GM11168 (cell line): ENCODE data around the gene SDCBP2.

Source experiments
- in situ Hi-C: fragments of 300-500 bp; cut with MboI; formaldehyde crosslinking; loops from one replicate; pipeline ENCODE4 v1.12.0; 2022; ENCODE audit warnings: low sequenced_read_pairs; ENCODE audit not compliant: unreplicated experiment

Gene SDCBP2

DNA sequence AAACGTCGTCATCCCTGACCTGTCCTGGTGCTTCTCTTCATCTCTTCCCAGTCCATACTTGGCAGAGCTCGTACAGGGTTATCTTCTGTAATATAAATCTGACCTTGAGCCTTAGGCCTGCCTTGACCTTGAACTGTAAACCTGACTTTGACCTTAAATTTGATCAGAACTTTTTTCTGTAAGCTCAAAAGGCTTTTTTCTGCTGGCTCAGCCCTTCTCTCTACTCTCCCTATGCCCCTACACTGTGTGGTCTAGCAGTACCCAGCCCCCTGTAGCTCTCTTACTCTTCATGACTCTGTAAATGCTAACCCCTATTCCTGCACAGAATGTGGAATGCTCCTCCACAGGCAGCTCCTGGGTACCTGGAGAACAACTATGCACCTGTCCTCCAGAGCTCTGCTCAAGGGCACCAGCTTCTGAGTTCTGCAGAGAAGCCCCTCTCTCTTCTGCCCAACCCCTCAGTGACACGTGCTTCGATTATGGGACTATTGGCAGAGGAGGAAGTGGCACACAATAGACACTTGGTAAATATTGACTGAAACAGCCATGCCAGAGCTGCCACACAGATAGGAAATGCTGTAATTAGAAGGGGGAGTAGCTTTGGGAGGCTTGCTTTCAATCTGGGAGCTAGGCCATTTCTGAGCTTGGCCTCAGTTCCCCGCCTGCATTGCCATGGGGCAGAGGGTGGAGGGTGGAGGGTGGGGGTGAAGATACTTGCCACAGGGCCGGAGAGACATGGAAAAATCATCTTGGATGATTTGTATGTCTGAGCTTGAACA lies 47.5 kb downstream of the SDCBP2 start:
- in situ Hi-C loops = no loop called here

DNA sequence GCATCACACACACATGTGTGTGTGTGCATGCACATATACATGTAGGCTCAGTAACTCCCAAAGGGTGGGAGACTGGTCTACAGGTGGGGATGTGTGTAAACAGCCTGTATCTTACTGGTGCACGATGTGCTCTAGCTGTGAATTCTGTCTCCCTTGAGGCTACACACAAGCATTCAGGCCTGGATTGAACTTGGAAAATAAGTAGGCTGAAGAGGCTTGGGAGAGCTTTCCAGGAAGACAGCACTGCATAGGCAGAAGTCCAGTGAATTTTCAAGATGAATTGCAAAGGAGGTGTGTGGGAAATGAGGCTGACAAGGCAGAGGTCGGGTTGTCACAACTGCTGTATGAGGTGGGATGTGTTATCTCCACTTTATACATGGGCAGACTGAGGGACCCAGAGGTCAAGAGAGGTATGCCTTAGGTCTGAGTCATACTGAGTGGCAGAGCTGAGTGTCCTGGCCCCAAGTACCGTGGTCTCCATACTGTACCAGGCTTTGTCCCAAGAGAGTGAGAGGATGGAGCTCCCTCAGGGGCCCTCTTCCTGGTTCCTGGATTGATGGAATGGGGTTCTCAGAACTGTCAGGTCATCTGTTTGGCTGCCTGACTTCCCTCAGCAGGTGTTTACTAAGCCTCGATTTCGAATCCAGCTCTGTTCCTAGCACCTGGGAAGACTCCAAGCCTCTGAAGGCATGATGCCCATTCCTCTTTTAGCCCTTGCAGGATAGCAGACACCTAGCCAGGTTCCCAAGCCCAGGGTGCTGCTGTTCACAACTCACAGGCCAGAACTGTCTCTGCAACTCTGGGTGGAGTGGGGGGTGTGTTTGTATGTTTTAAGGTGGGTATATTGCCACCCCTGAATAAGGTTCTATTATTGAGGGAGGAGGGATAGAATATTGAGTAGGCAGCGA lies 48.5 kb downstream of the SDCBP2 start:
- in situ Hi-C loops = no loop called here

DNA sequence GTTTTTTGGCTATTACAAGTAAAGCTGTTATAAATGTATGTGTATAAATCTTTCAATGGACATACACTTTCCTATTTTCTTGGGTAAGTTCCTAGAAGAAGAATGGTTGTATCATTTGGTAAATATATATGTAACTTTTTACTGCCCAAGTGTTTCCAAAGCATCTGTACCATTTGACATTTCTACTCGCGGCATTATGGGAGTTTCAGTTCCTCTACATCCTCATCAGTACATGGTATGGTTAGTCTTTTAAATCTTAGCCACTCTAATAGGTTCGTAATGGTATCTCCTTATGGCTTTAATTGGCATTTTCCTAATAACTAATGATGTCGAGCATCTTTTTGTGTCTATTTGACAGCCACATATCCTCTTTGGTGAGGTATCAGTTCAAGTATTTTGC lies 49.9 kb downstream of the SDCBP2 start:
- in situ Hi-C loops = no loop called here

DNA sequence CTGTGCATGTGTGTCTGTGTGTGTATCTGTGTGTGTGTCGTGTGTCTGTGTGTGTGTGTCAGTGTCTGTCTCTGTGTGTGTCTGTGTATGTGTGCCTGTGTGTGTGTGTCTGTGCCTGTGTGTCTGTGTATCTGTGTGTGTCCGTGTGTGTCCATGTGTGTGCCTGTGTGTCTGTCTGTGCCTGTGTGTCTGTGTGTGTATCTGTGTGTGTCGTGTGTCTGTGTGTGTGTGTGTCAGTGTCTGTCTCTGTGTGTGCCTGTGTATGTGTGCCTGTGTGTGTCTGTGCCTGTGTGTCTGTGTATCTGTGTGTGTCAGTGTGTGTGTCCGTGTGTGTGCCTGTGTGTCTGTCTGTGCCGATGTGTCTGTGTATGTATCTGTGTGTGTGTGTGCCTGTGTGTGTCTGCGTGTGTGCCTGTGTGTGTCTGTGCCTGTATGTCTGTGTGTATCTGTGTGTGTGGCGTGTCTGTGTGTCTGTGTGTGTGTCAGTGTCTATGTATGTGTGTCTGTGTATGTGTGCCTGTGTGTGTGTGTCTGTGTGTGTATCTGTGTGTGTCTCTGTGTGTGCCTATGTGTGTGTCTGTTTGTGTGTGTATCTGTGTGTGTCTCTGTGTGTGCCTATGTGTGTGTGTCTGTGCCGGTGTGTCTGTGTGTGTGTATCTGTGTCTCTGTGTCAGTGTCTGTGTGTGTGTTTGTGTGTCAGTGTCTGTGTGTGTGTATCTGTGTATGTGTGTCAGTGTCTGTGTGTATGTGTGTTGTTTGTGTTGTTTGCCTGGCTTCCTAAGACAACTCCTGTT lies 51.2 kb downstream of the SDCBP2 start:
- in situ Hi-C loops = no loop called here

DNA sequence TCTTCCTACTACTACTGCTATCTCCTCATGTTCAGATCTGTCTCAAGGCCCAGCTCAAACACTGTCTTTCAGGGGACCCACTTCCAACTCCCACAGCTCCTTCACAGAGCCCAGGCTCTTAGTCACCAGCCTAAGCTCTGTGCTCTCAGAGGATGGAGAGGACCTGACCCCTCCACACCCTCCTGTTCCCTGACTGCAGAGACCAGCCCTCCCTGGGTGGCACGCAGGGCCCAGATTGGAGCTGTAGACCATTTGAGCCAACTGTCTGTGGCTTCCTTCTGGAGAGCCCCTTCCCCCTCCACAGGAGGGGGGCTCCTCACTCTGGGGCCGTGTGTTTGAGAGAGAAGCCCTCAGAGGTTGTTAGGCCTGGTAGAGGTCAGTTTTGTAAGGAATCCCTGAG lies 53.0 kb downstream of the SDCBP2 start:
- in situ Hi-C loops = no loop called here

DNA sequence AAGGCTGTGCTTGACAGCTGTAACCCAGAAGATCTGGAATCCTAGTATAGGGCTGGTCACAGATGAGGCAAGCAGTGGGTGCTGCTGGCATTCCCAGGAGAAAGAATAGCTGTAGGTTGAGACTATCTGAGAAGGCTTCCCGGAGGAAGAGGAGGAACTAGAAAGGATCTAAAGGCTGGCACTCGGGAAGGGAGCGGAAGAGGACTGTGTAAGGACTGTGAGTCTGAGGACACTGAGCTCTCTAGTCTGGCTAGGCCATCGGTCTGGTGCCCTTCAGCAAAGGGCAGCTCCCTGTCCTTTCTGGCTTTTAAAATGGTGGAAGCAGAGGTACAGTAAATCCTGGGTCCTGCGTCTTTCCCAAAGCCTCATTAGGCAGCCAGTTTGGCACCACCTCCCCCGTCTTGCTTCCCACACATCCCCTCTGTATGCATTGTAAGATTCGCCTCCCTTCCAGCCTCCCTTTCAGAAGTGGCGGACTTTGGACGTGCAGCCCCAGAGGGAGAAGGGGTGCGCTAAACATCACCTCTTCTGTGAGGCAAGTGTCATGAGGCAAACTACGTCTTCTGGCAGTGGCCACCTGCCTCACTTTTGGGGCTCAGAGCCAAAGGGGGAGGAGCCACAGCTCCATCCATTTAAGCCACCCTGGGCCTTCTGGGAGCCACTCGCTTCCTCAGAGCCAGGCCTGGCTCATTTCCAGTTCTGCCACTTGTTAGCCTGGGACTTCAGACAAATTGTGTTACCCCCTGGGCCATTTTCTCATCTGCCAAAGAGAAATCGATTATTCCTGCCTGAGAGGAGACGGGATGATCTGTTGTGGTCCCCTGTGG lies 54.2 kb downstream of the SDCBP2 start:
- in situ Hi-C loops = no loop called here

DNA sequence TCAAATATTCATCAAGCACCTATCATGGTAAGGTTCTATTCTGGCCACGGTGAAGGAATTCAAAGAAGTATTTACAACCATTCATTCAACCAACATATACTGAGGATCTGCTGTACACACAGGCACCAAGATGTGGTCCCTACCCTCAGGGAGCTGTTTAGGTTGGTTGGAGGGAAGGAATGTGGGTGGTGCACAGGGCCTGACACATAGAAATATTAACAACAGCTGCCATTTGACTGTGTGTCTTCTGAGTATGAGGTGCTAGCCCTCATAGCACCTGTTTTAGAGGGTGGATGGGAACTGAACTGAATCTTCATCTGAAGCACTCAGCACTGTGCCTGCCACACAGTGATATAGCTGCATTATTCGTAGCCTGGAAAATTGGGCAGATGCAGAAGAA lies 55.6 kb downstream of the SDCBP2 start:
- in situ Hi-C loops = no loop called here

DNA sequence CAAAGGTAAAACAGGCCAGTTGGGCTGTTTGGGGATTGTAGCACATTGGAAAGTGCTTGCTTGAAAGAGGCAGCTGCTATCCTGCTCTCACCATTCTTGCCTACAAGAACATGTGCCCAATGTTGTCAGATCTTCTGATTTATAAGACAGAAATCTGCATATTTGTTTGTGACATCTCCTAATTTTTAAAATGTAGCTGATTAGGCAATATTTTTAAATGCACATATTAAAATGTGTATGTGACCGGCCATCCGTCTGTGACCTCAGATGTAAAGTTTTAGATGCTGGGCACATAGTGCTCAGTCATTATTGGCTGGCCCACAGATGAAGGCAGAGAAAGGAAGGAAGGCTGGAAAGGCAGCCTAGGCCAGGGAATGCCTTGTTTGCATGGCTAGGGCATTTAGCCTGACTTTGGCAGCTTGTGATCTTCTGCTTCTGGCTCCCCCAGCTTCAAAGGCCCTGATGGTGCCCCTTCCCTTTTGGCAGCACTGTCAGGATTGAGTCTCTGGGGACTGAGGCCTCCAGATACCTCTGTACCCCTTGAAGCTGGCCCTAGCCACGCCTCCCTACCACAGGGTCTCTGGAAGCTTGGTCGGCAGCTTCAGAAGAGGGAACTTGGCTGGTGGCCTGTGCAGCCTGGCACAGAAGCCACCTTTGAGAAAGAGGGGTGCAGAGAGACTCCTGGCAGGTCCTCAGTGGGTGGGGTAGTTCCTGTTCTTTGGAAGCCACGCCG lies 56.4 kb downstream of the SDCBP2 start:
- in situ Hi-C loops = no loop called here

DNA sequence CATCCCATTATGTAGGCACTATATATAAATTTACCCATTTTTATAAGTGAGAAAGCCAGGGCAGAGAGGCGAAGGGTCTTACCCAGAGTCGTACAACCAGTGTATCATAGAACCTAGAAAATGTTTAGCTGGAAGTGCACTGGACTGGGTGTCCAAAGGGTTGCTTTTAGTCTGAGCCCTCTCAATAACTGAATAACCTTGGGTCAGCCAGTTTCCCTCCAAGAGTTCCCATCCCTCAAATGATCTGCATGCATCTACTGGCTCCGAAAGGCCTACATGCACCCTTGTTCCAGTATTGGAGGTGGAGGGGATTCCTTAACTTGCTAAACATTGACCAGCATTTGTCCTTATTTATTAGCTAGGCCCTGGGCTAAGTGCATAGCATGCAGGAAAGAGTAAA lies 59.1 kb downstream of the SDCBP2 start:
- in situ Hi-C loops = no loop called here

DNA sequence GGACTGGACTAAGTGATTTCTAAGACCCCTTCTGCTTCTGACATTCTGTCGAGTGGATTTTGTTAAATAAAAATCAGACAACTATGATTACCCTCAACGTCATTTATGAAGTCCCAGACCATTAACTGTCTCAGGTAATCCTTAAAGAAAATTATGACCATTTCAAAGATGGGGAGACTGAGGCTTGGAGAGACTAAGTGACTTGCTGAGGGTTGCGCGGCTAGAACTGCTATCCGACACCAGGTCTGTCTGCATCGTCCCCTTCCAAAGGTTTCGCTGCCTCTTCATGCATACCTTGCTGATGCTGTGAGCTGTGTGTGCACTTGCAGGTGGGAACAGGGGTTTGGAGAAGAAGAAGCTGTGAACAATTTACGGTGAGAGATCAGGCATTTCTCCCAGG lies 59.7 kb downstream of the SDCBP2 start:
- in situ Hi-C loops = no loop called here

DNA sequence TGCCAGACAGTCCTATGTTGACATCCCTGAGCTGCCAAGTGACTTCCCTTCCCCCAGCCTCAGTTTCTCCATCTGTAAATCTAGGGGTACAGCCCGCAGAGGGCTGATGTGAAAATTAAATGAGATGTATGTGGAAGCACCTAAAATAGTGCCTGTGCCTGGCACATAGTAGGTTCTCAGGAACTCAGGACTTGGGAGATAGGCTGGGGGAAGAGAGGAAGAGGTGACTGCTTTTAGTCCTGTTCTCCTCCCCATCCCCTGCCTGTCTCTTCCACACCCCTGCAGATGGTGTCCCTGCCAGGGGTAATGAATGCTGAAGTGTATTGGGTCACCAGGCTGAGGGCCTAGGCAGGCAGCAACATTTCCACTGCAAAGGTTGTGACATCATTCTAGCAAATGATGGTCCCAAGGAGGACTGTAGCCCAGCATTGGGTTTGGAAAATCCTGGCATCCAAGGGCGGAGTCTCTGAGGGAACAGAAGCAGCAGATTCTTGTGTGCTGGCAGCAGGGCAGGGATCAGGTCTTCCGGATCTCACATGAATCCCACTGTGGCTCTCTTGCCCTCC lies 61.0 kb downstream of the SDCBP2 start:
- in situ Hi-C loops = no loop called here

DNA sequence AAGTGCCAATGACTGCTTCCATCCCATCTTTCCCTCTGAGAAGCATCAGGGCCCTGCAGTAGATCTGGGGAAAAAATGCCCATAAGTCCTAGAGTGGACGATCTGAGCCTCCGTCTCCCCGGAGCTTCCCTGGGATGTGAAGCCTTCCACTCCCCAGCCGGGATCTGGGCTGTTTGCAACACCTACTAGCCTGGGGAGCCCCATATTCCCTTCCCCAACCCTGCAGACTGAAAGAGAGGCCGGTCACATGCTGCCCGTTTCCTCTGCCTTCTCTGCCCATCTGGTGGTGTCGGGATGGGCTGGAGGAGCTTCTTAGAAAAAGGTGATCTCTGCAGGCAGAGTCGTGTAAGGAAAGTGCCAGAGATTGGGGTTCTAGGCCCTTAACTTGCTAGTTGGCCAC lies 61.8 kb downstream of the SDCBP2 start:
- in situ Hi-C loops = no loop called here

DNA sequence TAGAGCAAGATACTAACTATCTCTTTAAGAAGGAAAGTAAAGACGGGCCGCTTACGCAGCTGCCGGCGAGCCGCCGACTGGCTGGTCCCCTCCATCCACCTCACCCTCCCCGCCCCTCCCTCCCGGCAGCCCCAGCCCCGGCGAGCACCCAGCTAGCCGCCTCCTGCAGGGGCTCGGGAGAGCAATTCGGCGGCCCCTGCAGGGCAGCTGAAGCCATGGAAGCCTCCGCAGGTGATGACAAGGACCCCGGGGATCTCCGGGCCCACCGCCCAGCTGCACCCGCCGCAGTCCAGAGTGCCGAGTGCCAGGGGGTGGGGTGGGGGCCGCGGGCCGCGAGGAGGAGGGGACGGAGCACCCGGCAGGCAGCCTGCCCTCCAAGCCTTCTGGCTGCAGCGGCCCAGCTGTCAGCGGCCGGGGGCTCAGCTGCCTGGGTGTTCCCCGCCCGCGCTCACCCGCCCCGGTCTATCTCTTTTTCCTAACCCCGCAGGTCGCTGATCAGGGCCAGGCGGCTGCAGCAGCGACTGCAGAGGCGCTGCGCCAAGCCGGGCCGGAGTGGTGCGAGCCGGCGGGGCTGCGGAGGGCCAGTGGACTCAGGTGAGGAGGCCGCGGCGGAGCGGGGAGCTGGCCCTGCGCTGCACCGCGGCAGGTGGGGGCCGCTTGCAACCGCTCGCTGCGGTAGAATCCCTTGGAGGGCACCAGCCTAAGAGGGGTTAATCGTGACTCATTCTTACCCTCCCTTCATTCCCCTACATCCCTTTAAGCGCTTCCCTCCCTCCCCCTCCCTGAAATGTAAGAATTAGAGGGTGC lies 62.6 kb downstream of the SDCBP2 start, which contains the start of gene SNPH:
Gene SNPH, plus strand, starts transcription at position 128 of the 807 bp plus-strand sequence. CDS start 29,946 bp downstream, outside the sequence.
- in situ Hi-C loops = no loop called here

DNA sequence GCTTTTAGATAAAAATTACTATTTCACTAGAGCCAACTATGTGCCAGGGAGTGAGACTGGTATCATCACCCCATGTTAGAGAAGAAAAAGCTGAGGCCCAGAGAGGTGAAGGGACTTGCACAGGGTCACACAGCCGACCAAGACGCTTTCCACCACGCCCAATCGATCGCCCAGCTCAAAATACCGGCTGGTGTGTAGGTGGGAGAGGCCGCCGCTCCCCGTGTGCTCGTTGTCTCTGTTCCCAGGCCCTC lies 63.1 kb downstream of the SDCBP2 start:
- in situ Hi-C loops = no loop called here

DNA sequence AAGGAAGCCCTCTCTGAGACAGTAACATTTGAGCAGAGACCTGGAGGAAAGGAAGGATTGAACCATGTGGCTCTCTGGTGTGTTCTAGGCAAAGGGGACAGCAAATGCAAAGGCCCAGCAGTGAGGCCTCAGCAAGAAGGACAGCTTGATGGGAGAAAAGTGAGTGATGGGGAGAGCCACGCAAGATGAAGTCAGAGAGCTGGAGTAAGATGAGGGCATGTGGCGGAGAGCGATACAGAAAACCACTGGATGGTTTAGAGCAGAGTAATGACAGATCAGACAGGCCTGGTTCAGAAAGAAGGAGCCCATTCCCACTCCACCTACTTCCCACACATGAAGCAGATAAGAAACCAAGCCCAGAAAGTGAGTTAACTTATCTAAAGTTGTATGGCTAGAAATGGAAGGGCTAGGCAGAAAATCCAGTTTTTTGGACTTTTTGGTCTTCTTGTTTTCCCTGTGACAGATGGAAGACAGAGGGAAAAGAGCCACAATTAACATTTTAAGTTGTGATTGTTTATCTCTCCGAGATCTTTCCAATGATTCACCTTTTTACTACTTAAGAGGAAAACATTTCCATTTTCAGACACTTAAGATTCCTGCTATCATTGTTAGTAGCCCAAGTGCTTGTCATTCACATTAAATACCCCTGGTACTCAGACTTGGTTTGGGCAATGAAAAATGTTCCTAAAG lies 63.6 kb downstream of the SDCBP2 start:
- in situ Hi-C loops = no loop called here

DNA sequence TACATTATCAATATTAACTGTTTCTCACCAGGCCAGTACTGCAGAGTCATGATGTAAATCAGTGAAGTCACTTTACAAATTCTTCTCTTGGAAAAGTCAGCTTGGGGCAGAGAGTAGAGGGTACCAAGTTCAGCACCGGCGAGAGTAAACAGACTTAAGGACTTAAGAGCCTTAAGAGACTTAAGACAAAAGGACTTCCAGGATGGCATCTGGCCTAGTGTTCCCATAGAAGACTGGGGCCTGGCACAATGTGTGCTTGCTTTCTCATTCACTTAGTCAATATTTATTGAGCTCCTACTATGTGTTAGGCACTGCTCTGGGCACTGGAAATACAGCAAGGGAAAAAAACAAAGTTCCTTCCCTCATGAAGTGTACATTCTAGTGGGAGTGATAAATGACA lies 64.2 kb downstream of the SDCBP2 start:
- in situ Hi-C loops = no loop called here

DNA sequence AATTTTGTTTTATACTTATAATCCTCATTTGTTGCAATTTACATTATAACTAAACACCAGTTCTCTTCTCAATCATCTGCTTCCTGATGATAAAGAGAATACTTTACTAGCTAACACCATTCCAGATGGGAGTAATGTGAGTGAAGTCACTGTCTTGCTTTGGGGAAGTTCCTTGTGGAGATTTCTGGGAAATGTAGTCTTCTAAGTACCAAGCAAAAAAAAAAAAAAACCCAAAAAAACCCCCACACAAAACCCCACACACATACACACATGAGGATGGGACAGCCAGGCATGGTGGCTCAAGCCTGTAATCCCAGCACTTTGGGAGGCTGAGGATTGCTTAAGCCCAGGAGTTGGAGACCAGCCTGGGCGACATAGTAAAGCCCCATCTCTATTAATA lies 65.1 kb downstream of the SDCBP2 start:
- in situ Hi-C loops = no loop called here
